Measurements from ENCODE around the gene ERCC3. TPM values are rescaled to one million over a fixed set of nuclear protein-coding genes. Genes with fewer than 3 reads are reported as not detected.
A peak's percentile ranks its signal among the peaks of the same experiment; 100 is the strongest.

Gene ERCC3
- total RNA-seq, 2 donors from 2014 or later: 29.8 to 61.3 TPM

- TF ChIP-seq POLR2A (IDR thresholded peaks at IDR 0.05) (no peak), POLR2AphosphoS5 (IDR thresholded peaks at IDR 0.05) (no peak), CTCF (IDR thresholded peaks at IDR 0.05) (no peak)
- Histone ChIP-seq H3K27me3 (replicated peaks; ENCODE audit: insufficient read depth) (peaks cover 17% of the 10 kb centered on the region), H3K4me1 (replicated peaks) (peaks cover 13% of the 10 kb centered on the region), H3K9me3 (no peaks in the 10 kb centered on the region), H3K4me3 (peak within 1 kb of the TSS; percentile 36 to 45), H3K27ac (no peak within 1 kb of the TSS), H3K36me3 (no peaks in the 10 kb centered on the region)
- intact Hi-C loops (cut with DNase I): no loop called here
- WGBS: under 1% methylated on average over 30 of the region's 43 CpGs
- DNase-seq (ENCODE audit: low spot score): no peak
Observed at GRCh38 chr2:127220102-127220767, 73.7 kb downstream of the ERCC3 start, which contains the start of gene CYP27C1. Gene CYP27C1 (minus strand): TSS chr2:127220299. CDS start chr2:127220270, 29 bp downstream.

GRCh38 chr2:127219171-127220070, 74.5 kb downstream of the ERCC3 start:
- WGBS: 1% methylated on average over 55 of the region's 71 CpGs
- H3K27me3 ChIP-seq (replicated peaks; ENCODE audit: insufficient read depth): peaks cover 17% of the 10 kb centered on the region
- intact Hi-C loops (cut with DNase I): no loop called here
- DNase-seq (ENCODE audit: low spot score): no peak
- no peak overlapping the region for H3K27ac ChIP-seq
- H3K4me3 ChIP-seq: peak overlapping the region; percentile 36 to 45
- no peaks in the 10 kb centered on the region for H3K9me3 ChIP-seq
- peaks cover 13% of the 10 kb centered on the region for H3K4me1 ChIP-seq (replicated peaks)
- TF ChIP-seq POLR2A (IDR thresholded peaks at IDR 0.05) (peak; percentile 27), POLR2AphosphoS5 (IDR thresholded peaks at IDR 0.05) (no peak)
- H3K36me3 ChIP-seq: no peaks in the 10 kb centered on the region

- no peak for TF ChIP-seq POLR2AphosphoS5 (IDR thresholded peaks at IDR 0.05)
- no peak for TF ChIP-seq POLR2A (IDR thresholded peaks at IDR 0.05)
- TF ChIP-seq CTCF (IDR thresholded peaks at IDR 0.05): no peak
- peaks cover 17% of the 10 kb centered on the region for H3K27me3 ChIP-seq (replicated peaks; ENCODE audit: insufficient read depth)
- peaks cover 13% of the 10 kb centered on the region for H3K4me1 ChIP-seq (replicated peaks)
- no peak for DNase-seq (ENCODE audit: low spot score)
- H3K9me3 ChIP-seq: no peaks in the 10 kb centered on the region
- H3K36me3 ChIP-seq: no peaks in the 10 kb centered on the region
- peak overlapping the region; percentile 36 to 45 for H3K4me3 ChIP-seq
- 3% methylated on average over 33 of the region's 35 CpGs for WGBS
- H3K27ac ChIP-seq: no peak overlapping the region
- intact Hi-C loops (cut with DNase I): no loop called here
Observed at GRCh38 chr2:127218812-127219170, 75.2 kb downstream of the ERCC3 start.

GRCh38 chr2:127217470-127218325, 76.2 kb downstream of the ERCC3 start:
- Histone ChIP-seq H3K27ac (no peak overlapping the region), H3K4me1 (replicated peaks) (peaks cover 13% of the 10 kb centered on the region), H3K27me3 (replicated peaks; ENCODE audit: insufficient read depth) (peaks cover 17% of the 10 kb centered on the region), H3K4me3 (no peak overlapping the region), H3K9me3 (no peaks in the 10 kb centered on the region), H3K36me3 (no peaks in the 10 kb centered on the region)
- WGBS: 72% methylated on average over 14 of the region's 14 CpGs
- intact Hi-C loops (cut with DNase I): no loop called here
- DNase-seq (ENCODE audit: low spot score): no peak
- TF ChIP-seq POLR2AphosphoS5 (IDR thresholded peaks at IDR 0.05) (no peak), POLR2A (IDR thresholded peaks at IDR 0.05) (peak; percentile 54)

- DNase-seq (ENCODE audit: low spot score): no peak
- peaks cover 13% of the 10 kb centered on the region for H3K4me1 ChIP-seq (replicated peaks)
- TF ChIP-seq POLR2AphosphoS5 (IDR thresholded peaks at IDR 0.05) (no peak), POLR2A (IDR thresholded peaks at IDR 0.05) (no peak), CTCF (IDR thresholded peaks at IDR 0.05) (no peak)
- H3K4me3 ChIP-seq: no peak overlapping the region
- no peaks in the 10 kb centered on the region for H3K9me3 ChIP-seq
- intact Hi-C loops (cut with DNase I): no loop called here
- no peaks in the 10 kb centered on the region for H3K36me3 ChIP-seq
- WGBS: 95% methylated on average over 1 of the region's 1 CpG
- H3K27ac ChIP-seq: no peak overlapping the region
- H3K27me3 ChIP-seq (replicated peaks; ENCODE audit: insufficient read depth): peaks cover 17% of the 10 kb centered on the region
Observed at GRCh38 chr2:127216593-127216992, 77.4 kb downstream of the ERCC3 start.
